ENCODE results near the gene SEMA5A. TPM values are rescaled to one million over a fixed set of nuclear protein-coding genes. Genes with fewer than 3 reads are reported as not detected.

The SEMA5A gene
- total and polyA plus RNA-seq, 2 of the 8 experiments (the other 6 are each of a cell fraction or from before 2014, with no cell fraction given): 5.3 to 8.9 TPM

- Histone ChIP-seq H4K91ac (replicated peaks; ENCODE audit: insufficient read length, low read length) (no peak overlapping the region), H3K9me3 (ENCODE audit: insufficient read depth in 2 of 2, low read depth in 1 of 2, low read length in 1 of 2) (no peaks in the 10 kb centered on the region), H3K23ac (ENCODE audit: insufficient read length) (no peak overlapping the region), H2BK120ac (replicated peaks; ENCODE audit: low read depth, low read length) (no peak overlapping the region), H3K4me2 (ENCODE audit: insufficient read depth in 1 of 2, low read depth in 2 of 2, low read length in 2 of 2) (no peak overlapping the region), H2BK5ac (ENCODE audit: low read depth, low read length) (no peak overlapping the region), H3K9ac (replicated peaks in 1 of 4; ENCODE audit: extremely low read depth in 1 of 4, low read depth in 3 of 4, low read length in 3 of 4) (no peak overlapping the region), H3K79me1 (ENCODE audit: low read depth, low read length) (no peaks in the 10 kb centered on the region), H3K23me2 (ENCODE audit: low read depth, low read length) (no peaks in the 10 kb centered on the region), H2BK12ac (ENCODE audit: low read depth, low read length) (no peak overlapping the region), H2AFZ (ENCODE audit: low read length) (no peak overlapping the region), H3K4me3 (ENCODE audit: extremely low read depth in 1 of 4, insufficient read depth in 2 of 4, low read depth in 3 of 4, low read length in 4 of 4) (no peak overlapping the region), H4K20me1 (replicated peaks in 1 of 2; ENCODE audit: control insufficient read depth in 1 of 2, insufficient read depth in 2 of 2, low read length in 2 of 2) (no peaks in the 10 kb centered on the region), H3K27me3 (replicated peaks in 1 of 4; ENCODE audit: control insufficient read depth in 3 of 4, extremely low read depth in 1 of 4, insufficient read depth in 3 of 4, low read length in 3 of 4) (no peaks in the 10 kb centered on the region), H3K56ac (replicated peaks; ENCODE audit: insufficient read length, low read depth, low read length) (no peak overlapping the region), H4K8ac (ENCODE audit: extremely low read depth, insufficient read depth, low read length) (no peak overlapping the region), H3K27ac (ENCODE audit: low read depth, low read length) (no peak overlapping the region), H2BK15ac (ENCODE audit: low read length) (no peak overlapping the region), H3K14ac (ENCODE audit: insufficient read length) (no peak overlapping the region), H3K36me3 (ENCODE audit: control insufficient read depth in 2 of 4, insufficient read depth in 4 of 4, low read length in 3 of 4) (no peaks in the 10 kb centered on the region), H3K18ac (ENCODE audit: extremely low read depth, low read length) (no peak overlapping the region), H2BK20ac (ENCODE audit: low read length) (no peak overlapping the region), H4K5ac (ENCODE audit: insufficient read length, low read depth, low read length) (no peak overlapping the region), H2AK5ac (ENCODE audit: low read depth, low read length) (no peak overlapping the region), H3K4ac (replicated peaks; ENCODE audit: insufficient read length, low read depth, low read length) (no peak overlapping the region), H3K79me2 (ENCODE audit: control insufficient read depth in 1 of 2, insufficient read depth in 2 of 2, low read length in 2 of 2) (no peaks in the 10 kb centered on the region), H3K4me1 (replicated peaks in 1 of 4; ENCODE audit: control insufficient read depth in 3 of 4, insufficient read depth in 4 of 4, low read length in 3 of 4) (no peaks in the 10 kb centered on the region)
- 84% methylated on average over 2 of the region's 2 CpGs; no CpG with 5 or more reads in 1 of the 2 experiments for WGBS, 2 experiments (ENCODE audit: extremely low coverage in 1 of 2, insufficient coverage in 1 of 2, insufficient read length in 1 of 2, insufficient replicate concordance in 2 of 2, low coverage in 1 of 2, low lambda C conversion rate in 2 of 2, missing lambda C conversion rate in 1 of 2)
- no peak for TF ChIP-seq SIN3A (conservative IDR thresholded peaks at IDR 0.05 in 1 of 2, IDR thresholded peaks at IDR 0.05 in 1 of 2; ENCODE audit: low read depth in 1 of 2, low read length in 2 of 2)
- TF ChIP-seq NANOG (IDR thresholded peaks at IDR 0.05; ENCODE audit: insufficient read depth, low read depth, low read length, poor library complexity, severe bottlenecking): no peak
- no peak for TF ChIP-seq CEBPB (IDR thresholded peaks at IDR 0.05; ENCODE audit: low read depth, low read length)
- TF ChIP-seq ASH2L (IDR thresholded peaks at IDR 0.05; ENCODE audit: low read length): no peak
- TF ChIP-seq HDAC6 (IDR thresholded peaks at IDR 0.05; ENCODE audit: low read depth, low read length): no peak
- no peak for TF ChIP-seq YY1 (IDR thresholded peaks at IDR 0.05; ENCODE audit: low read depth, low read length)
- no peak for TF ChIP-seq MAX (IDR thresholded peaks at IDR 0.05)
- TF ChIP-seq CTCF (IDR thresholded peaks at IDR 0.05; ENCODE audit: control extremely low read depth in 1 of 3, insufficient read depth in 1 of 3, low read depth in 1 of 3, low read length in 3 of 3): no peak
- no peak for TF ChIP-seq CBX8 (IDR thresholded peaks at IDR 0.05; ENCODE audit: borderline replicate concordance, low read depth, low read length)
- TF ChIP-seq SRF (IDR thresholded peaks at IDR 0.05; ENCODE audit: low read depth, low read length): no peak
- FAIRE-seq (no peak), DNase-seq (ENCODE audit: low read depth in 1 of 2, low spot score in 2 of 2) (no peak)
- POLR2A ChIA-PET (ENCODE audit: partially characterized antibody): no interaction called here
- CTCF ChIA-PET (ENCODE audit: partially characterized antibody): interaction anchor here (0.7 kb wide), 1 partner anchor 248 kb away, joined by 3 read pairs; no protein-coding TSS in a partner anchor
These were observed 419.4 kb downstream of the SEMA5A start for GRCh38 chr5:9126490-9126889.

Data from H1 (cell line).